Astrocyte of the cerebellum (primary cell): ENCODE measurements around the gene CACNA2D3.

ENCODE experiments used
- DNase-seq: peaks from one replicate; pipeline ENCODE4 v3.0.0-alpha.2; 2011; ENCODE audit warnings: low read depth
- H3K4me3 ChIP-seq: 2 replicates; pipeline ENCODE4 v1.5.1; 2011; ENCODE audit warnings: mild to moderate bottlenecking, low read depth, low read length, moderate library complexity
- CTCF ChIP-seq: IDR thresholded peaks from 2 replicates; pipeline ENCODE4 v1.5.1; 2012; ENCODE audit warnings: low read length, low read depth, moderate library complexity, mild to moderate bottlenecking; ENCODE audit errors: missing control alignments
- in situ Hi-C: cut with HindIII; loops from 2 replicates; pipeline ENCODE4 v1.10.0; 2017; ENCODE audit warnings: low sequenced_read_pairs

The CACNA2D3 gene

DNA sequence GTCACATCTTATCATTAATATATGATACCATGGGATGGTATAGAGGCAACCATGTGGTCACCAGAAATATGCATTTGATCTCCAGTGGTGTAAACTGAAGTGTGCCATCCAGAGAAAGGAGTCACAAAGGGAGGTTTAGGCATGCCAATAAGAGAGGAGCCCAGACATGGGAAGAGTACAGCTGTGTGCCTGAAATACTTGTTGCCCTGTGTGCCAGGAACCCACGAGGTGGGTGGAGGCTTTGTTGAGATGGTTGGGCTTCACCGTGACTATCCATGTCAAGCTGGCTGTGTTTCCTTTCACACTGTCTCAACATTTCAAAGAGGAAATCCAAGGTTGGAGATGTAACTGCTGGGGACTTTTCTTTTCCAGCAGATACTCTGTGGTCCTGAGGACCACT lies 43.5 kb downstream of the CACNA2D3 start:
- no peak for TF ChIP-seq CTCF
- no peak overlapping the region for H3K4me3 ChIP-seq
- no peak for DNase-seq
- in situ Hi-C loops, result no loop called here

GRCh38 chr3:54167999-54168398 lies 45.6 kb downstream of the CACNA2D3 start:
- in situ Hi-C loops, result no loop called here
- DNase-seq, result no peak
- no peak for TF ChIP-seq CTCF
- no peak overlapping the region for H3K4me3 ChIP-seq

DNA sequence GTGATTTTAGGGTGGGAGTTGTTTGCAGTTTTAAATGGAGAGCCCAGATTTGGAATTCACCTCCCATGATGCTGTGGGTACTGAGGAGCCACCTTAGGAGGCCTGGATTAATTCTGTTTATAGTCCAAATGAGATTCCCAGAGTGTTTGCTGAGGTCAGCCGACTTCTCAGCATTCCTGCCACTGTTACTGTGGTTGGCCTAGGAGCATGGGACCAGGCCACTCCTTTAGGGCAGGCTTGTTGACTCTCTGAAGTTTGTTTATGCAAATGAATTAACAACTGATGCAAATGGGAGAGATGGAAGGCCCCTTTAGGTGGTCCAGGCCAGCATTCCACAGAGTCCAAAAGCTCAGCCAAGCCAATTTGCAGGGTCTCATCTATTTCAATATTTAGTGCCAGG lies 46.1 kb downstream of the CACNA2D3 start:
- no peak for DNase-seq
- no peak overlapping the region for H3K4me3 ChIP-seq
- in situ Hi-C loops, result no loop called here
- TF ChIP-seq CTCF, result no peak

DNA sequence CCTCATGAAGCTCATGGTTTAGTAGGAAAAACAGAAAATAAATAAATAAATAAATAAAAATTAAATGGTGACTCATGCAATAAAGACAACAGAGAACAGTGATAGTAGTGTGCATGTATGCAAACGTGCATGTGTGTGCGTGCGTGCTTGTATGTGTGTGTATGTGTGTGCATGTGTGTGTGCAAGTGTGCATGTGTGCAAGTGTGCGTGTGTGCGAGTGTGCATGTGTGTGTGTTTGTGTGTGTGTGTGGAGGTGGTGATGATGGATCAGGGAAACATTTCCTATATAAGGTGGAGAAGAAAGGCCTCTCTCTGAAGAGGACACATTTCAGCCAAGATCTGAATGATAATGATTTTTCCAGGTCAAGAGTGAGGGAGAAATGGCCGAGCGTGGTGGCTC lies 47.2 kb downstream of the CACNA2D3 start:
- in situ Hi-C loops, result no loop called here
- no peak overlapping the region for H3K4me3 ChIP-seq
- TF ChIP-seq CTCF, result no peak
- DNase-seq, result no peak

DNA sequence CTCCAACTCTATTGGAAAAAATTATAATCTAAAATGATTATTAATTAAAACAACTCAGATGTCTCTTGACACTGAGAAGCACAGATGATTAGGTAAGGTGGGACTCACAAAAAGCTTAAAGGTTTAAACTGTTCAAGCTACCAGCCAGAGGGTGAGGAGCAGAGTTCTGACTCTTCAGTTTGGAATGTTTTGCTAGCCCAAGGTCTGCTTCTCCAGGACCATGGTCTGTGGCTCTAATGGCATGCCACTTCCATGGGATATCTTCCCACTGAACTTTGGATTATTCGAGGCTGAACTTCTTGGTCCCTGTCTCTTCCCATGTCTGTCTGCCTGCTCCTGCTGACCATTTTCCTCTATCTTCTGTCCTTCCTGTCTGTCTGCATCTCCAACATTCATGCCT lies 49.2 kb downstream of the CACNA2D3 start:
- H3K4me3 ChIP-seq, result no peak overlapping the region
- DNase-seq, result no peak
- in situ Hi-C loops, result no loop called here
- no peak for TF ChIP-seq CTCF

GRCh38 chr3:54171951-54172350 lies 49.6 kb downstream of the CACNA2D3 start:
- DNase-seq, result no peak
- H3K4me3 ChIP-seq, result no peak overlapping the region
- in situ Hi-C loops, result no loop called here
- no peak for TF ChIP-seq CTCF

GRCh38 chr3:54173371-54173770 lies 51.0 kb downstream of the CACNA2D3 start:
- in situ Hi-C loops, result no loop called here
- DNase-seq, result no peak
- TF ChIP-seq CTCF, result no peak

More at GRCh38 chr3:54173371-54173770, 51.0 kb downstream of the CACNA2D3 start:
- H3K4me3 ChIP-seq, result no peak overlapping the region
